NT2/D1 (cell line): ENCODE measurements around the gene TNFSF15.

Experiments
- SUZ12 ChIP-seq: IDR thresholded peaks from 2 replicates; pipeline ENCODE4 v1.6.1; 2011; ENCODE audit not compliant: insufficient read length, insufficient read depth; ENCODE audit errors: extremely low read depth
- YY1 ChIP-seq: IDR thresholded peaks from 2 replicates; pipeline ENCODE4 v1.6.1; 2011; ENCODE audit not compliant: insufficient read length, insufficient read depth
- ZNF274 ChIP-seq: IDR thresholded peaks from 2 replicates; pipeline ENCODE4 v1.6.1; 2011; ENCODE audit warnings: mild to moderate bottlenecking, low read depth, low read length

- TF ChIP-seq YY1 (no peak), ZNF274 (no peak), SUZ12 (no peak)
Measured at GRCh38 chr9:114820776-114821501, 15.1 kb upstream of the TNFSF15 start.
